GM18858 (cell line): ENCODE data around the gene DNAJA4.

Experiments
- ATAC-seq: cut with Tn5 transposase; IDR thresholded peaks from one replicate; pipeline ENCODE4 v1.9.1; 2021; ENCODE audit not compliant: unreplicated experiment

DNAJA4 gene

DNA sequence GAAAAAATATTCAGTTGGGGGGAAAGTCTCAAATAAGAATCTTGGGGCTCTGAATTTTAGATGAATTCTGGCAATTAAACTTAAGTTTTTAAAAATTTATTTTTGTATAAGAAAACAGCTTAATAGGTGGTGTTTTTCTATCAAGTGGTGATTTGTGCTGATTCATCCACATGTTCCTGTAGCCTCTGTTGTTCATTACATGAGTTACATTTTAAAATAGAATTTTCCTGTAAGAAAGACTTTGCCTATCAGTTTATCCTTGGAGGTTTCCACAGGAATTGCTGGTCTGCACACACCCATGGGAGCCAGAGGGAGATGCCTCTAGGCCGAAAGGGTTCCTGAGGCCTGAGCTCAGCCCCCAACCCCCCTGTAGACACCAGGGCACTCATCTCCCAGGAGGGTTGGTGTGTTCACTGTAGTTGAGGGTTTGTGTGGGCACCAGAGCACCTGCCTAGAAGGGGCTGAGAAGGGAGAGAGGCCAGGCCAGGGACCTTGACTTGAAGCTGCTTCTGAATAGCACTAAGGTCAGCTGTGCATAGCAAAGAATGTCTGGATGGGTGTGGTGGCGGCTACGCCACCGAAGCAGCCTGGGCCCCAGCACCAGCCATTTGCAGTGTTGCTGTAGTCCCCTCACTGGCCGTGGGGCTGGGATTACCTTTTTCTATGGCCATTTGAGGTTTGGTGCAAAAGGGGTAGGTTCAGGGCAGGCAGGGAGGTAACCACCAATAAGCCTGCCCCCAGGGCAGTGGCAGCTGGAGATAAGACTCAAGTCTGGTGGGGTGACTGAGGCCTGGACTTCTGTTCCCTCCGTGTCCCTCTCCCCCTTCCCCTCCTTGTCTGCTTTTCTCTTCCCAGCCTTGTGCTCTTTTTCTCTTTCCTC is 11.9 kb downstream of the DNAJA4 start:
- ATAC-seq, result no peak

DNA sequence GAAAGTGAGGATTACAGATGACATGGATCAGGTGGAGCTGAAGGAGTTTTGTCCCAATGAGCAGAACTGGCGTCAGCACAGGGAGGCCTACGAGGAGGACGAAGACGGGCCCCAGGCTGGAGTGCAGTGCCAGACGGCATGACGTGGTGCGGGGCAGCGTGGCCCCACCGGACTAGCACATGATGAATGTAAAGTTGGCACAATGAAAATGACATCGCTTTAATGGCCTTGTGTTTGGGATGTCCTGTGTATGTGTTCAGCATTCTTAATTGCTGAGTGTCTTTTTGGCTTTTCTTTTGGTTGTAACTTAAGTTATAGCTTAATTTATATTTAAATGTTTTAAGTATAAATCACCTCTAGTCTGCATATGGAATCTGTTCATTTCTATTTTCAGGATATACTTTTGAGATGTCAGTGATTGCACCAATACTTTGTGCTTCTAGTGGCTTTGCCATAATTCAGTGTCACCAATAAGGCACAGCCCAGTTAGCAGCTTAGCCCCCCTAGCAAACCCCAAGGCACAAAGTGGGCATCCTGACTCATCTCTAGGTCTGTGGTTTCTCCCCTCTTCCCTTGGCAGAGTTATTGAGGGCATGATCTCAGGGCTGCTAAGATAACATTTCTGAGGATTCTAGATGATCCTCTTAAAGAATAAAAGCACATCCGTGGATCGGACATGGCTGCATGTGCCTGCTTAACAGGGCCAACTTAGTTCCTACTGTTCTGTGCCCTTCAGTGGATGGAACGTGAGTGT is 16.1 kb downstream of the DNAJA4 start:
- ATAC-seq, result no peak

DNA sequence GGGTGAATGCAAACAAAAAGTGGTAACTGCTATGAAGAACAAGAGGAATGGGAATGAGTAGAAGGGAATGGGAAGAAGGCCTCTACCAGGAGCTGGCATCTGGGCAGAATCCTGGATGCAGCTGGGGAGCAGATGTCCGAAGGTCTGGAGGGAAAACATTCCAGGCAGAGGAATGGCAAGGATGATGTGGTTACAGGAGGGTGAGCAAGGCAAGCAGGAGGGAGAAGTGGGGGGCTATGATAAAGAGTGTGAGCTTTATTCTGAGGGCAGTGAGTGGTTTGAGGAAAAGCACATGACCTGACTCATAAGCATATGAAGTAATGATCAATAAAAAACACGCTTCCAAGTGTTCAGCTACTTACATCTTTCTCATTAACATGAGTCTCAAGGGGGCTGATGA is 18.0 kb downstream of the DNAJA4 start:
- no peak for ATAC-seq

DNA sequence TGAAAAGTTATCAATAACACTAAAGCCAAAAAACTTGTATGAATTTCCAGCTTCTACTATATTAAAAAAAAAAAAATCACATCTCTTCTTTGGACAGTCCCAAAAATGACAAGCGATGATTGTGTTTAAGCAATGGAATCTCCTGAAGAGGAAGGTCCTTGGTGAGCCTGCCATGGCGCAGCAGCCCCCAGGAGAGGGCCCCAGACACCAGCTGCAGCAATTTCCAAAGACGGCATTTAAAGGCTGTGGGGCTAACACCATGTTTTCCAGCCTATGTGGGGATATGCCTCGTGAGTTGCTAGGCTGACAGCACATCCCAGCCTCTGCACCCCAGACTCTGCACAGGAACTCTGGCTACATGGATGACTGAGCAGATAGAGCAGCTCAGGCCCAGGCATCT is 20.4 kb downstream of the DNAJA4 start:
- ATAC-seq, result no peak

DNA sequence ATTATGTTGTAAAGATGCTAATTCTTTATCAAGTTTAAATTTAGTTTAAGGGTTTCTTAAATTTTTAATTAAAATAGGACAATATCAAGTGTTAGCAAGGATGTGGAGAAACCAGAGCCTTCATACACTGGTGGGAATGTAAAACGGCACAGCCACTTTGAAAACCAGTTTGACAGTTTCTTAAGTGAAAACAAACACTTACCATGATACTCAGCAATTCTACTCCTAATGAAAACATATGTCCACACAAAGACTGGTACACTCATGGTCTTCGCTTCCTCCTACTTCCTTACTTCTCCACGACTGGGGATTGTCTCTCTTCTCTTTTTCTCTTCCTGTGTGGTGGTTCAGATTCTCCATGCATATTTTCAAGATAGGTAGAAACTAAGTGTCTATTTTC is 25.9 kb downstream of the DNAJA4 start:
- no peak for ATAC-seq

DNA sequence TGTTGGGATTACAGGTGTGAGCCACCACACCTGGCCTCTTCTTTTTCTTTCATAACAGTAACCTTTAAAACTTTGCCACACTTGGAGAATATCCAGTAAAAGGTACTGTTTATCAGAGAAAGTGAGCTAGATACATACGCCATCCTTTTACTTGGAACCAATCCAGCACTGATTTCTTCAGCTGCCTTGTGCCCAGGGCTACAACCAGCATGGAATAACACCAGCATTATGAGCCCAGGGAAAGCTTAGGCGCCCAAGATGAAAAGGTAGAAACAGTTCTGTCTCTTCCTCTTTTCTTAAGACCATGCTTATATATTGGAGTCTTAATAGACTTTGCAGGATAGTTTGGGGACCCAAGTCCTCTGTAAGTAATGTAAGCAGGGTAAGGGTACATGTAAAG is 26.7 kb downstream of the DNAJA4 start:
- no peak for ATAC-seq

DNA sequence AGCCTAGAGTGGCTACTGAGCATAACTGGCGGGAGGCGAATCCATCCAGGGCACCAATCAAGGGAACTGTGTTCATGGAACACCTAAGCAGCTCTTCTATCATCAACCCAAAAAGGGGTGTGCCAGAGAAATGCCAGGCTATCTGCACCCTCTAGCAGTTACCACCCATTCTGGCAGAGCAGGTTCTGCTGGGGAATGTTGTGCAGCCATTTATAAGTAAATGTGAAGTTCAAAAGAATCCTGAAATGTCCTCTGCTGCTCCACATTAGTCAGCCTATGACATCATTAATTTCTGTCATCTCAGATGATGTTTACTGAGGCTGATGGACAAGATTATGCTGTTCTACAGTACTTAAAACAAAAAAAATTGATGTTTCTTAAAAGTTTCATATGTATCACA is 27.3 kb downstream of the DNAJA4 start:
- ATAC-seq, result no peak

DNA sequence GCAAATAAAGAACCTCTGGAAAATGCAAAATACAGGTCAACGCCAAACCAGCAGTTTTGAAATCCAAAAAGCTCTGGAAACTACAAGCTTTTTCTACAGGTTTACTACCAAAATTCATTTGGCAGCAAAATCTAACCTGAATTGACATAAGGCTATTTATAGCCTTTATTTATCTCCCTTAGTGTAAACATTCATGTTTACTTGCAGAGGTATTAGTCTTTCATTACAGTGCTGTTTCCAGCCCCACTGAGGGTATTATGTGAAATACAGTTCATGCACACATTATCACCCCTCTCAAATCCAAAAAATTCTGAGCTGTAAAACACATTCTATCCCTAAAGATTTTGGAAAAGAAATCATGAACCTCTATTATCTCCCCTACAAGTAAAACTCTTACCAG is 27.9 kb downstream of the DNAJA4 start:
- no peak for ATAC-seq

DNA sequence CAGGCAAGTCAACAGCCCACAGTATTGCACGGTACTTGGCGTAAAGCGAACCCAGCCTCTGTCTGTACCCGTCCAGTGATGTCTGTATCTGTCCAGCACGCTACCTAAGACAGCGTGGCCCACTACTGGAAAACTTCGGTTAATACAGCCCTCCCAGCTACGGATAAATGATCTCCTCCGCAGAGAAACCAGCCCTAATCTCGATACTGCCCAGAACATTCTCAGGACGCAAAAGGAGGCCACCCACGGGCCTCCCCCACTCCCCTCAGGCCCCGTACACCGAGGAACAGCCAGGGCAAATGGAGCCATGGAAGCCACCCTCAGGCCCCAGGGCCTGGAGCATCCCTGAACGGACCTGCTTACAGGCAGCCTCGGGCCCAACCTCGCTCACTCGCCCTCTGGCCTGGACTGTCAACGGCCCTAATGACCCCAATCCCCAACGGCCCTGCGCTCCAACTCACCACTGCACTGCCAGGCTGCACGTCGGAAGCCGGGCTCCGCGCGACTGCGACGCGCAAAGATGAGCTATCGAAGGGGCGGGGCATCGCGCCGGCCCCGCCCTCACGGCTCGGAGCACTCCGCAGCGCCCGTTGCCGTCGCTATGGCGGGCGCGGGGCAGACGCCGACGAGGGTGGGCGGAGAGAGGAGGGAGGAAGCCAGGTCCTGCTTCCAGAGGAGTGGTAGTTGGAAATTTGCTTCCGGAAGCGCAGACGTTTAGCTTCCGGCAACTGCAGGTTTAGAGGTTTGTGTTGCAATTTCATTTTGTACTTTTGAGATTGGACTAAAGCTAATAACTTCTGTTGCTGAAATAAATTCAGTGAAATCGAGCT is 35.0 kb downstream of the DNAJA4 start, which contains the start of gene SKIC8:
Gene SKIC8, minus strand, starts transcription at position 509 of the 830 bp plus-strand sequence. CDS start 3,923 bp downstream, outside the sequence.
- ATAC-seq, result peak; percentile 52

DNA sequence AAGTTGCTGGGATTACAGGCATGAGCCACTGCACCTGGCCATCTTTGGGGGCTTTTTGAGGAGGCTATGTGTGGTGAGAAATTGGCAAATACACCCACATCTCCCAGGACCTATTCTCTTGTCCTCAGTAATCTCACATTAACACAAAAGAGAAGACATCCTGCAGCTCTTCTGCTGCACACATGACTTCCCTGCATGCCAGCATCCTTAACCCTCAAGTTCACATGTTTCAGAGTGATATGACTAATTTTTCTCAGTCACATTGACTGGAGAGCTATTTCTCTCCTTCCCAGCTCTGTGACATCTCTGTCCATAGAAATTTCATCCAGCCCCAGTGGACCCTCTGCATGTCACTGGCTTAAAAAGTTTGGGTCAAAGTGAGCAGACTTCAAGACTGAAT is 37.0 kb downstream of the DNAJA4 start:
- ATAC-seq, result no peak

DNA sequence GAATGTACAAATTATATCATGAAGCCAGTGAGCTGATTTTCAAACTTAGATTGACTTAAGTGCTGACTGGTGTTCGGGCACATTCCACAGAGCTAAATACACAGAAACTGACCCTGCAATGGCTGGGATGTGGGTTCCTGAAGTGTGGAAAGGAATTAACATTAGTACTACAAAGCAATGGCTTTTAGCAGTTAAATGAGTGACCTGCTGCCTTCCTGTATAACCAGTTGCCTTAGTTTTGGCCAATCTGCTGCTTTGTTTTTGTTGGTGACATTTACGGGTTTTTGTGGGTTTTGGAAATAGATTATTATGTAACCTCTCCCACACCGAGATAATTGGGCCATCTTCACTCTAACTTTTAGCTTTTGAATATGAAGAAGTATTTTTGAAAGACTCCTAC is 37.5 kb downstream of the DNAJA4 start:
- ATAC-seq, result no peak

DNA sequence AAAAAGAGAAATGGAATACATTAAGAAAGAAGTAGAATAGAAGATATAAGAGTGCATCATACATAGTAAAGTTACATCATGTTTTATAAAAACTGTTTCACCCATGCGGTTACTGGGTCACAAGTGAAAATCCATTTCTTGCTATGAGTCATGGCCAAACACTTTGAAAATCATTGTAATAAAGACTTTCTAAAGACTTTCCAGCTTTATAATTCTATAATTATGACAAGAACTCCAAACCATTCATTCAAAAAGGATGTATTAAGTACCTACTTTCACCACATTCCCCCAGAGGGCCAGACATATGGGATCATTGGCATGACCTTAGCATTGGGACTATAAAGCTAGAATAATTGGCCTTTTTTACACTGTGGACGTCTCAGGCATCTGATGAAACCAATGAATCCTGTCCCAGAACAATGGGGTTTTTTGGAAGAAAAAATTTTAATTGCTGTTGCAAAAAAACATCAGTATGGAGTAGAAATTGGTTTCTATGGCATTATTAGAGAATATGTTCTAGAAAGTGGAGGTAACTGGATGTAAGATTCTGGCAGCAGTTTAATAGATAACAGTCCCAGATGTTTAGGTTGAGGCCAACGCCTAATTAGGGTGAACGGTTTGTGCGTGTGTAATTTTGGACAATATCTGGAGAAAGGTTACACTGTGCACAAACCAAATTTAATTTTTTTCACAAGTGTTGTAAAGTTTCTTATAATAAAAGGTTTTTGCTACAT is 38.4 kb downstream of the DNAJA4 start:
- ATAC-seq, result no peak

DNA sequence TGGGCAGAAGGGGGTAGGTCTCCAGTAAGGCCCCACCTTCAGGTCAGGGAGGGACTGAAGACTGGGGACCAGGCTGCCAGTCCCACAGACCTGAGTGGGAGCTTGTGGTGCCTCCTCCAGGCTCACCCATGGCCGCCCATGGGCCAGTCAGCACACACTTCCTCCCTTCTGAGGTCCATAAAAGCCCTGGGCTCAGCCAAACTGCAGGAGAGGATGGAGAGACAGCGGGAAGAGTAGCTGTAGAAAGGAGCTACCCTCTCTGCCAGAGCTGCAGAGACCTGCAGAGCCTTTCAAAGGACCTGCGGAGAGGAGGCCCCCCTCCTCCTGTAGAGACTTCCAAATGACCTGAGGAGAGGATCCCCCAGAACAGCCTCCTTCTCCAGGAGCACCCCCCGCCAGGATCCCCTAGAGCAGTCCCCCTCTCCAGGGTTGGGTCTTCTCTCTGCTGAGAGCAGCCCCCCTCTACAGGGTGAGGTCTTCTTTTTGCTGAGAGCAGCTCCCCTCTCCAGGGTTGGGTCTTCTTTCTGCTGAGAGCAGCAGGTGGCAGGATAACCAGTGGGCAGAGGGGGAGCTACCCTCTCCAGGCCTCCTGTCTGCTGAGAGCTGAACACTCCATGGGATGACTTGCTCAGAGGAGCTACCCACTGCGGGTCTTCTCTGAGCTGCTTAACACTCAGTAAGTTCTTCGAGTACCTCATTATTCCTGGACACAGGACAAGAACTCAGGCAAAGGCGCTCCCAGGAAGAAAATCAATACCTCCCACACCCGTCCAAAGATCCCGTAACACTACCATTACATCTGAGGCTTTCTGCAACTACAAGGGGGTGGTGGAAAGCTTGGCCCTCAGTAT is 40.1 kb downstream of the DNAJA4 start:
- ATAC-seq, result no peak

DNA sequence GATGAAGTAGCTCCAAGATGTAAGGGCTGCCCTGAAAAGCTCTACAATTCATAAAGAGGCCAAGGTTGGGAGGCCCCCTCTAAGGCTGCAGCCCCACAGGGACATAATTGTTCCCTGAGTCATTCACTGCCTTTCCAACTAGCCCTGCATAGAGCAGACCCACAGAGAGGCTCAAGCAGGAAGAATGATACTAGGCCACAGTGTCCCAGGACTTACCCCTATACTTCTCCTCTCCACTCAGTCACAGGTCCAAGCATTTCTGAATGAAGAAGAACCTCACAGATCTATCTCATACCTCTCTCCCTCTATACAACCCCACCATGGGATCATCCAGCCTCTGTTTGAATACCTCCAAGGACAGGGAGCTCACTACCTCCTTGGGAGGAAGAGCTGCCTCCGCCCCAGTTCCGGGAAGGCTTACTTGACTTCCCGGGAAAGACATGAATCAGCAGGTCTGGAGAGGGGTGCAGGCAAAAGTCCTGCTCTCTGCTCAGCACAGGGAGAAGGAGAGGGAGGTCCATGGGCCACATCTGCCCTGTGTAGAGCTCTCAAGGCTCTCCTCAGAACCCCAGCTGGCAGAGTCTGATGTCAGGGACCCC is 41.9 kb downstream of the DNAJA4 start:
- ATAC-seq, result no peak

DNA sequence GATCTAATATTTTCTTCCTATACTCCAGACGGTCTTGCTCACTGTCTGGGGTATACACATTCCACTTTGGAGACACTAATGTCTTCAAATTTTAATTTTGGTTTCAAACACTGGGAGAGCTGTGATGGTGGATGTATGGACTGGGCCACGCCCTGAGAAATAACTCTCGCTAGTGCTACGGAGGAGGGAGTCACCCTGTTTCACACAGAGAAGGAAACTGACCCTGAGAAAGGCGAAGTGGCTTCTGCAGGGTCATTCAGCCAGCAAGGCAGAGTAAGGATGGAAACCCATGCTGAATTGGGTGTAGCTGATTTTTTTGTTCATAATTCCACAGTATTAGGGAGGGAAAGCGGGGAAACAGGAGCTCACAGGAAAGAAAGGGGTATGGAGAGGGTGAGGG is 43.6 kb downstream of the DNAJA4 start:
- ATAC-seq, result no peak

DNA sequence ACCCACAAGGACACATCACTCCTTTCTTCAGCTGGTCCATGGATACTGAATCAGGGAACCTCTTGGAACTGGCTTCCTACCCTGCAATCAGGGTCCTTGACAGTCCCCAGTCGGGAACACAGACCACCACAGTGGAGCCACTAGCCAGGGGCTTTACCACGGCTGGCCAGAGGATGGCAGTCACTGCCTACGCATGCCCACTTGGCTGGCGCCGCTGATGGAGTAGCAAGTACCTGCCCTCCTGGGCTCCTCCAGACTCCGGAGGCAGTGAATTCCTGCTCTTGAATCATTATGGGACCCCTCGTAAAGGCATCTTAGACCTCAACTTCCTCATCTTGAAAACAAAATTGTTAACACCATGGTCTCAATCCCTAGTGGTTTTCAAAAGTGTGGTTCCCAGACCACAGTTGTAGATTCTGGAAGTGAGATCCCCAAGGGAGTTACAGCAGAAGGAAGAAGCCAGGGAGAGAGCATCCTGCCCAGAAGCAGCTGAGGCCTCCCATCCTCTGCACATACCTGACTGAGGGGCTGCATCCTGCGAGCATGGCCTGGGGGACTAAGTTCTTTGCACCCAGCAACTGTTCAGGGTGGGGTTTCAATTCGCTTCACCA is 44.2 kb downstream of the DNAJA4 start:
- ATAC-seq, result no peak

DNA sequence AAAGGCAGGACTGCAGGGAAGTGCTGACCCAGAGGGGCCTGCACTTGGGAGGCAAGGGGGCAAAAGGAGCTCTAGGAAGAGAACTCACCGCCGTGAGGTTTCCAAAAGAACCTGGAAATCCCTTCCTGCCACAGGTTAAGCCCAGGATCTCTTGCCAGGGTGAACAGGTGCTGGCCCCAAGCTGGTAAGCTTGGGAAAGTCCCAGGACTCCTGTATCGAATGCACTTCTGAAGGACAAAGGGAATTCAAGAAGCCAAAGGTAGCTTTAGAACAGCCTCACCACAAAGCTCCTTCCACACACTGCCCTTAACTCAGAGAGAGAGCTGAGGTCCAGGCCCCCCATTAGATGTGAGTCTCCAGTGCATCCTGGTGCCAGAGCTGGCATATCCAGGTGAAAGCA is 46.9 kb downstream of the DNAJA4 start:
- no peak for ATAC-seq

DNA sequence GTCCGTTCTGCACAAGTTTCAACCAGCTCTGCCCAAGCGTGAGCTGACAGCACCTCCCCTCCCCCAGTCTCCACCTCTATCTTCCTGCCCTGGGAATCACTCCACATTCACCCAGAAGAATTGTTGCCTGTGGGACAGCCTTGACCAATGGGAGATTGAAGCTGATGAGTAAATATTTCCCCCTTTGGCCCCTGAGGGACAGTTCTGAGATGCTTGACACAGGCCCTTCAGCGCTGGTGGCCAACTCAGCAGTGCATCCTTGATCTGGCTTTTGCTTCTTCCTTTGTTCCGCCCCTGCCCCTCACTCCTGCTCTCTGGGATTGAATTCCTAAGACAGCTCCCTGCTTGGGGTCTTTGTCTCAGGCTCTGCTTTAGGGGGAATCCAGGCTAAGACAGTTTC is 48.2 kb downstream of the DNAJA4 start:
- ATAC-seq, result no peak

DNA sequence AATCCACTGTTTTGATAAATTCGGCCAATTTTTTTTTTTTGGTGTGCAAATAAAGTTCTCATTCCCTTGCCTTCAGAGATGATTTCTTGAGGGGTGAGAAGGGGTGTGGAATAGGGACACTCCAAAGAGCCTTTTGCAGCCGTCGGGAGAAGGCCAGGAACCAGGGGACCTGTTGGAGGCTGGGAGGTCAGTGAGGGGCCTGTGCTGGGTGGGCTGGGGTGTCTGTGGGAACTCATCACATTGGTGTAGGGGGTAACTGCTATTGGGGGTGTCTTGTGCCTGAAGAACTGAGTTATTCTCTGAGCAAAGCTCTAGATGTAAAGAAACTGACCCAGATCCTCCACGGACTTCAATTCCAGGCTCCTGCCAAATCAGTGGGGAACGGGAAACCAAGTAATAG is 48.6 kb downstream of the DNAJA4 start:
- ATAC-seq, result no peak
